ENCODE measurements around the gene TAF1D.

Gene TAF1D

GRCh38 chr11:93694557-93694956 lies 46.7 kb downstream of the TAF1D start:
- Histone ChIP-seq H3K36me3 (ENCODE audit: insufficient read depth, low read length) (peaks cover 89% of the 10 kb centered on the region), H3K9ac (ENCODE audit: low read length) (no peak overlapping the region), H3F3A (ENCODE audit: insufficient read depth, low read length) (no peaks in the 10 kb centered on the region), H3K4me2 (ENCODE audit: low read length) (no peak overlapping the region), H4K20me1 (ENCODE audit: insufficient read depth, low read length) (no peaks in the 10 kb centered on the region), H3K4me1 (ENCODE audit: insufficient read depth, low read length, severe bottlenecking) (no peaks in the 10 kb centered on the region), H3K27ac (ENCODE audit: low read depth, low read length, poor library complexity, severe bottlenecking) (no peak overlapping the region), H3K9me2 (ENCODE audit: low read depth, low read length) (no peaks in the 10 kb centered on the region), H3K79me2 (ENCODE audit: insufficient read depth, low read length) (no peaks in the 10 kb centered on the region), H3K9me3 (ENCODE audit: low read length) (no peaks in the 10 kb centered on the region), H2AFZ (ENCODE audit: low read length) (no peak overlapping the region), H3K4me3 (ENCODE audit: low read depth, low read length, poor library complexity, severe bottlenecking) (no peak overlapping the region), H3K27me3 (ENCODE audit: insufficient read depth, low read length) (no peaks in the 10 kb centered on the region)
- TF ChIP-seq CTCF (IDR thresholded peaks at IDR 0.05; ENCODE audit: low read length) (no peak), EZH2 (IDR thresholded peaks at IDR 0.05; ENCODE audit: borderline replicate concordance, low read length) (no peak)

- Histone ChIP-seq H3K9me2 (ENCODE audit: low read depth, low read length) (no peaks in the 10 kb centered on the region), H3K36me3 (ENCODE audit: insufficient read depth, low read length) (peaks cover 89% of the 10 kb centered on the region), H3K4me3 (ENCODE audit: low read depth, low read length, poor library complexity, severe bottlenecking) (no peak overlapping the region), H3K4me1 (ENCODE audit: insufficient read depth, low read length, severe bottlenecking) (no peaks in the 10 kb centered on the region), H3K4me2 (ENCODE audit: low read length) (no peak overlapping the region), H4K20me1 (ENCODE audit: insufficient read depth, low read length) (no peaks in the 10 kb centered on the region), H3K9me3 (ENCODE audit: low read length) (no peaks in the 10 kb centered on the region), H2AFZ (ENCODE audit: low read length) (no peak overlapping the region), H3K27me3 (ENCODE audit: insufficient read depth, low read length) (no peaks in the 10 kb centered on the region), H3F3A (ENCODE audit: insufficient read depth, low read length) (no peaks in the 10 kb centered on the region), H3K79me2 (ENCODE audit: insufficient read depth, low read length) (no peaks in the 10 kb centered on the region), H3K9ac (ENCODE audit: low read length) (no peak overlapping the region), H3K27ac (ENCODE audit: low read depth, low read length, poor library complexity, severe bottlenecking) (no peak overlapping the region)
- 0 out of 2 replicates have a peak, but pooled peaks have one; percentile 8 for TF ChIP-seq CTCF (IDR thresholded peaks at IDR 0.05; ENCODE audit: low read length)
- TF ChIP-seq EZH2 (IDR thresholded peaks at IDR 0.05; ENCODE audit: borderline replicate concordance, low read length), result no peak
Measured at GRCh38 chr11:93694109-93694508, 47.2 kb downstream of the TAF1D start.

DNA sequence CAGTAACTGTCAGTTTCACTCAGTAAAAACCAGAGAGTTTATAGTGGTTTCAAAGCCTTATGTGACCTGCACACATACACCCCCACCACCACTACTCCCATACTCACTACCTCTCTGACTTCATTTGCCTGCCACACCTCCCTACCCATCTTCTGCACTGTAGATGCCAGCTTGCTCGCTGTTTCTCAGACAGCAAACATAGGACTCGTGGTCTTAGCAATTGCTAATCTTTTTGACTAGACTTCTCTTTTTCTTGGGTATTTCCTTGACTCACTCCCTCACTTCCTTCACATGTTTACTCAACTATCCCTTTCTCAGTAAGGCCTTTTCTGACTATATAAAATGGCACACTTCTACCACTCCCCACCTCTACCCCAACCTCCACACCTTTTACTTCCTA lies 52.1 kb downstream of the TAF1D start:
- Histone ChIP-seq H3K9me2 (ENCODE audit: low read depth, low read length) (no peaks in the 10 kb centered on the region), H2AFZ (ENCODE audit: low read length) (no peak overlapping the region), H3K27me3 (ENCODE audit: insufficient read depth, low read length) (no peaks in the 10 kb centered on the region), H3K36me3 (ENCODE audit: insufficient read depth, low read length) (peaks cover 86% of the 10 kb centered on the region), H3K79me2 (ENCODE audit: insufficient read depth, low read length) (no peaks in the 10 kb centered on the region), H3K27ac (ENCODE audit: low read depth, low read length, poor library complexity, severe bottlenecking) (no peak overlapping the region), H3F3A (ENCODE audit: insufficient read depth, low read length) (no peaks in the 10 kb centered on the region), H3K9ac (ENCODE audit: low read length) (no peak overlapping the region), H3K4me2 (ENCODE audit: low read length) (no peak overlapping the region), H3K4me1 (ENCODE audit: insufficient read depth, low read length, severe bottlenecking) (no peaks in the 10 kb centered on the region), H3K4me3 (ENCODE audit: low read depth, low read length, poor library complexity, severe bottlenecking) (no peak overlapping the region), H4K20me1 (ENCODE audit: insufficient read depth, low read length) (no peaks in the 10 kb centered on the region), H3K9me3 (ENCODE audit: low read length) (no peaks in the 10 kb centered on the region)
- TF ChIP-seq EZH2 (IDR thresholded peaks at IDR 0.05; ENCODE audit: borderline replicate concordance, low read length) (no peak), CTCF (IDR thresholded peaks at IDR 0.05; ENCODE audit: low read length) (no peak)

All from OCI-LY1 (cell line).